ENCODE results near the gene ZBTB21. TPM values are rescaled to one million over a fixed set of nuclear protein-coding genes. Genes with fewer than 3 reads are reported as not detected.

ZBTB21 gene
- total and polyA plus RNA-seq, 2 experiments from 2014 or later = 10.0 to 11.0 TPM

DNA sequence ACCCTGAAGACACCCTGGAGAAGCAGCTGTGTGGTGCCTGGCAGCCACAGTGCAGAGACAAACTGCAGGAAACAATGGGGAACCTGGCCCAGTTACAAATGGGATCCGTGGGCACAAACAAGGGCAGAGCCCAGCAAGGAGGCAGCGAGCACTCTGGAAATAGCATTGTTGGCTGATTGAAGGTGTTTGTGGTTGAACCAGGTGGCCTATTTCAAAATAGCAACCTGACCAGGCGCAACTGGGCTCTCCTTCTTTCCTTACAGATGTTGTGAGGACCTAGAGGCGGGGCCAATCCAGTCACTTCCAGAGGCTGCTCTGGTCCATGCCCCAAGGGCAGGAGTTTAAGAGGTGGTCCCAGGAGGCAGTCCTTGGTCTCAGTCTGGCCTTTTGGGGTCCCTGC is 21.7 kb upstream of the ZBTB21 start:
- H3K4me1 Mint-ChIP-seq = no peaks in the 10 kb centered on the region; the same call in 2 of the 3 replicates
- H3K4me3 Mint-ChIP-seq = no peak overlapping the region
- H3K27me3 Mint-ChIP-seq (ENCODE audit: insufficient read depth, low read depth, poor library complexity) = peaks cover 11% of the 10 kb centered on the region
- H3K27ac Mint-ChIP-seq = no peak overlapping the region
- no peak overlapping the region for H3K4me2 ChIP-seq
- H3K9me2 ChIP-seq (ENCODE audit: insufficient read depth) = no peaks in the 10 kb centered on the region
- TF ChIP-seq, protein P1, sequence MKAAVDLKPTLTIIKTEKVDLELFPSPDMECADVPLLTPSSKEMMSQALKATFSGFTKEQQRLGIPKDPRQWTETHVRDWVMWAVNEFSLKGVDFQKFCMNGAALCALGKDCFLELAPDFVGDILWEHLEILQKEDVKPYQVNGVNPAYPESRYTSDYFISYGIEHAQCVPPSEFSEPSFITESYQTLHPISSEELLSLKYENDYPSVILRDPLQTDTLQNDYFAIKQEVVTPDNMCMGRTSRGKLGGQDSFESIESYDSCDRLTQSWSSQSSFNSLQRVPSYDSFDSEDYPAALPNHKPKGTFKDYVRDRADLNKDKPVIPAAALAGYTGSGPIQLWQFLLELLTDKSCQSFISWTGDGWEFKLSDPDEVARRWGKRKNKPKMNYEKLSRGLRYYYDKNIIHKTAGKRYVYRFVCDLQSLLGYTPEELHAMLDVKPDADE (IDR thresholded peaks at IDR 0.05) = no peak
- TF ChIP-seq CREB1 (CRISPR knock-in tag; IDR thresholded peaks at IDR 0.05; ENCODE audit: low read depth) (no peak), POLR2AphosphoS5 (IDR thresholded peaks at IDR 0.05; ENCODE audit: low read depth) (no peak), ZNF331 (CRISPR knock-in tag; IDR thresholded peaks at IDR 0.05; ENCODE audit: low read depth) (no peak), ZNF114 (CRISPR knock-in tag; IDR thresholded peaks at IDR 0.05) (no peak), JUNB (IDR thresholded peaks at IDR 0.05; ENCODE audit: unreplicated experiment) (no peak), EZH2phosphoT487 (IDR thresholded peaks at IDR 0.05; ENCODE audit: unreplicated experiment) (no peak), STAT1 (IDR thresholded peaks at IDR 0.05; ENCODE audit: unreplicated experiment) (no peak)
- TF ChIP-seq, protein P2, sequence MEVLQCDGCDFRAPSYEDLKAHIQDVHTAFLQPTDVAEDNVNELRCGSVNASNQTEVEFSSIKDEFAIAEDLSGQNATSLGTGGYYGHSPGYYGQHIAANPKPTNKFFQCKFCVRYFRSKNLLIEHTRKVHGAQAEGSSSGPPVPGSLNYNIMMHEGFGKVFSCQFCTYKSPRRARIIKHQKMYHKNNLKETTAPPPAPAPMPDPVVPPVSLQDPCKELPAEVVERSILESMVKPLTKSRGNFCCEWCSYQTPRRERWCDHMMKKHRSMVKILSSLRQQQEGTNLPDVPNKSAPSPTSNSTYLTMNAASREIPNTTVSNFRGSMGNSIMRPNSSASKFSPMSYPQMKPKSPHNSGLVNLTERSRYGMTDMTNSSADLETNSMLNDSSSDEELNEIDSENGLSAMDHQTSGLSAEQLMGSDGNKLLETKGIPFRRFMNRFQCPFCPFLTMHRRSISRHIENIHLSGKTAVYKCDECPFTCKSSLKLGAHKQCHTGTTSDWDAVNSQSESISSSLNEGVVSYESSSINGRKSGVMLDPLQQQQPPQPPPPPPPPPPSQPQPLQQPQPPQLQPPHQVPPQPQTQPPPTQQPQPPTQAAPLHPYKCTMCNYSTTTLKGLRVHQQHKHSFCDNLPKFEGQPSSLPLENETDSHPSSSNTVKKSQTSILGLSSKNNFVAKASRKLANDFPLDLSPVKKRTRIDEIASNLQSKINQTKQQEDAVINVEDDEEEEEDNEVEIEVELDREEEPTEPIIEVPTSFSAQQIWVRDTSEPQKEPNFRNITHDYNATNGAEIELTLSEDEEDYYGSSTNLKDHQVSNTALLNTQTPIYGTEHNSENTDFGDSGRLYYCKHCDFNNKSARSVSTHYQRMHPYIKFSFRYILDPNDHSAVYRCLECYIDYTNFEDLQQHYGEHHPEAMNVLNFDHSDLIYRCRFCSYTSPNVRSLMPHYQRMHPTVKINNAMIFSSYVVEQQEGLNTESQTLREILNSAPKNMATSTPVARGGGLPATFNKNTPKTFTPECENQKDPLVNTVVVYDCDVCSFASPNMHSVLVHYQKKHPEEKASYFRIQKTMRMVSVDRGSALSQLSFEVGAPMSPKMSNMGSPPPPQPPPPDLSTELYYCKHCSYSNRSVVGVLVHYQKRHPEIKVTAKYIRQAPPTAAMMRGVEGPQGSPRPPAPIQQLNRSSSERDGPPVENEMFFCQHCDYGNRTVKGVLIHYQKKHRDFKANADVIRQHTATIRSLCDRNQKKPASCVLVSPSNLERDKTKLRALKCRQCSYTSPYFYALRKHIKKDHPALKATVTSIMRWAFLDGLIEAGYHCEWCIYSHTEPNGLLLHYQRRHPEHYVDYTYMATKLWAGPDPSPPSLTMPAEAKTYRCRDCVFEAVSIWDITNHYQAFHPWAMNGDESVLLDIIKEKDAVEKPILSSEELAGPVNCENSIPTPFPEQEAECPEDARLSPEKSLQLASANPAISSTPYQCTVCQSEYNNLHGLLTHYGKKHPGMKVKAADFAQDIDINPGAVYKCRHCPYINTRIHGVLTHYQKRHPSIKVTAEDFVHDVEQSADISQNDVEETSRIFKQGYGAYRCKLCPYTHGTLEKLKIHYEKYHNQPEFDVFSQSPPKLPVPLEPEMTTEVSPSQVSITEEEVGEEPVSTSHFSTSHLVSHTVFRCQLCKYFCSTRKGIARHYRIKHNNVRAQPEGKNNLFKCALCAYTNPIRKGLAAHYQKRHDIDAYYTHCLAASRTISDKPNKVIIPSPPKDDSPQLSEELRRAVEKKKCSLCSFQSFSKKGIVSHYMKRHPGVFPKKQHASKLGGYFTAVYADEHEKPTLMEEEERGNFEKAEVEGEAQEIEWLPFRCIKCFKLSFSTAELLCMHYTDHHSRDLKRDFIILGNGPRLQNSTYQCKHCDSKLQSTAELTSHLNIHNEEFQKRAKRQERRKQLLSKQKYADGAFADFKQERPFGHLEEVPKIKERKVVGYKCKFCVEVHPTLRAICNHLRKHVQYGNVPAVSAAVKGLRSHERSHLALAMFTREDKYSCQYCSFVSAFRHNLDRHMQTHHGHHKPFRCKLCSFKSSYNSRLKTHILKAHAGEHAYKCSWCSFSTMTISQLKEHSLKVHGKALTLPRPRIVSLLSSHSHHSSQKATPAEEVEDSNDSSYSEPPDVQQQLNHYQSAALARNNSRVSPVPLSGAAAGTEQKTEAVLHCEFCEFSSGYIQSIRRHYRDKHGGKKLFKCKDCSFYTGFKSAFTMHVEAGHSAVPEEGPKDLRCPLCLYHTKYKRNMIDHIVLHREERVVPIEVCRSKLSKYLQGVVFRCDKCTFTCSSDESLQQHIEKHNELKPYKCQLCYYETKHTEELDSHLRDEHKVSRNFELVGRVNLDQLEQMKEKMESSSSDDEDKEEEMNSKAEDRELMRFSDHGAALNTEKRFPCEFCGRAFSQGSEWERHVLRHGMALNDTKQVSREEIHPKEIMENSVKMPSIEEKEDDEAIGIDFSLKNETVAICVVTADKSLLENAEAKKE (CRISPR knock-in tag; IDR thresholded peaks at IDR 0.05) = no peak
- TF ChIP-seq, protein P3, sequence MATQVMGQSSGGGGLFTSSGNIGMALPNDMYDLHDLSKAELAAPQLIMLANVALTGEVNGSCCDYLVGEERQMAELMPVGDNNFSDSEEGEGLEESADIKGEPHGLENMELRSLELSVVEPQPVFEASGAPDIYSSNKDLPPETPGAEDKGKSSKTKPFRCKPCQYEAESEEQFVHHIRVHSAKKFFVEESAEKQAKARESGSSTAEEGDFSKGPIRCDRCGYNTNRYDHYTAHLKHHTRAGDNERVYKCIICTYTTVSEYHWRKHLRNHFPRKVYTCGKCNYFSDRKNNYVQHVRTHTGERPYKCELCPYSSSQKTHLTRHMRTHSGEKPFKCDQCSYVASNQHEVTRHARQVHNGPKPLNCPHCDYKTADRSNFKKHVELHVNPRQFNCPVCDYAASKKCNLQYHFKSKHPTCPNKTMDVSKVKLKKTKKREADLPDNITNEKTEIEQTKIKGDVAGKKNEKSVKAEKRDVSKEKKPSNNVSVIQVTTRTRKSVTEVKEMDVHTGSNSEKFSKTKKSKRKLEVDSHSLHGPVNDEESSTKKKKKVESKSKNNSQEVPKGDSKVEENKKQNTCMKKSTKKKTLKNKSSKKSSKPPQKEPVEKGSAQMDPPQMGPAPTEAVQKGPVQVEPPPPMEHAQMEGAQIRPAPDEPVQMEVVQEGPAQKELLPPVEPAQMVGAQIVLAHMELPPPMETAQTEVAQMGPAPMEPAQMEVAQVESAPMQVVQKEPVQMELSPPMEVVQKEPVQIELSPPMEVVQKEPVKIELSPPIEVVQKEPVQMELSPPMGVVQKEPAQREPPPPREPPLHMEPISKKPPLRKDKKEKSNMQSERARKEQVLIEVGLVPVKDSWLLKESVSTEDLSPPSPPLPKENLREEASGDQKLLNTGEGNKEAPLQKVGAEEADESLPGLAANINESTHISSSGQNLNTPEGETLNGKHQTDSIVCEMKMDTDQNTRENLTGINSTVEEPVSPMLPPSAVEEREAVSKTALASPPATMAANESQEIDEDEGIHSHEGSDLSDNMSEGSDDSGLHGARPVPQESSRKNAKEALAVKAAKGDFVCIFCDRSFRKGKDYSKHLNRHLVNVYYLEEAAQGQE (IDR thresholded peaks at IDR 0.05; ENCODE audit: unreplicated experiment) = no peak
- TF ChIP-seq, protein P4, sequence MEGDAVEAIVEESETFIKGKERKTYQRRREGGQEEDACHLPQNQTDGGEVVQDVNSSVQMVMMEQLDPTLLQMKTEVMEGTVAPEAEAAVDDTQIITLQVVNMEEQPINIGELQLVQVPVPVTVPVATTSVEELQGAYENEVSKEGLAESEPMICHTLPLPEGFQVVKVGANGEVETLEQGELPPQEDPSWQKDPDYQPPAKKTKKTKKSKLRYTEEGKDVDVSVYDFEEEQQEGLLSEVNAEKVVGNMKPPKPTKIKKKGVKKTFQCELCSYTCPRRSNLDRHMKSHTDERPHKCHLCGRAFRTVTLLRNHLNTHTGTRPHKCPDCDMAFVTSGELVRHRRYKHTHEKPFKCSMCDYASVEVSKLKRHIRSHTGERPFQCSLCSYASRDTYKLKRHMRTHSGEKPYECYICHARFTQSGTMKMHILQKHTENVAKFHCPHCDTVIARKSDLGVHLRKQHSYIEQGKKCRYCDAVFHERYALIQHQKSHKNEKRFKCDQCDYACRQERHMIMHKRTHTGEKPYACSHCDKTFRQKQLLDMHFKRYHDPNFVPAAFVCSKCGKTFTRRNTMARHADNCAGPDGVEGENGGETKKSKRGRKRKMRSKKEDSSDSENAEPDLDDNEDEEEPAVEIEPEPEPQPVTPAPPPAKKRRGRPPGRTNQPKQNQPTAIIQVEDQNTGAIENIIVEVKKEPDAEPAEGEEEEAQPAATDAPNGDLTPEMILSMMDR (conservative IDR thresholded peaks at IDR 0.05; ENCODE audit: low read depth in 2 of 2) = no peak
- no peaks in the 10 kb centered on the region; the same call in 2 of the 3 replicates for H3K9me3 Mint-ChIP-seq
- peak overlapping the region; percentile 63; the same call in 1 of the 2 replicates for H2AFZ ChIP-seq
- no peaks in the 10 kb centered on the region for H3K36me3 ChIP-seq (ENCODE audit: insufficient read depth)
- ATAC-seq (no peak), DNase-seq (ENCODE audit: low spot score) (no peak)
- no peak overlapping the region for H3K4me3 ChIP-seq
- no peaks in the 10 kb centered on the region for H3K4me1 ChIP-seq (ENCODE audit: insufficient read depth)
- no peak overlapping the region for H3K27ac ChIP-seq (ENCODE audit: low read depth)
- no peaks in the 10 kb centered on the region for H4K20me1 ChIP-seq (replicated peaks; ENCODE audit: insufficient read depth)
- H3K27me3 ChIP-seq (ENCODE audit: insufficient read depth) = no peaks in the 10 kb centered on the region
- H3K36me3 Mint-ChIP-seq (ENCODE audit: low read depth) = no peaks in the 10 kb centered on the region
- no peaks in the 10 kb centered on the region for H3K79me2 ChIP-seq (replicated peaks; ENCODE audit: insufficient read depth)
- no peaks in the 10 kb centered on the region for H3F3A ChIP-seq (replicated peaks; ENCODE audit: low read depth)
